ENCODE measurements around the gene FGF1. TPM values are rescaled to one million over a fixed set of nuclear protein-coding genes. Genes with fewer than 3 reads are reported as not detected.

FGF1 gene
- total and polyA plus RNA-seq, 8 donors = 0.73 to 3.5 (median 1.0) TPM; not detected in 3

GRCh38 chr5:142720641-142721271, 34.9 kb upstream of the FGF1 start:
- DNase-seq = peak; percentile 61 to 77
- Histone ChIP-seq H3K4me1 (peaks cover 8 to 31% (median 23%) of the 10 kb centered on the region in 4 donors), H3K27ac (no peak overlapping the region), H3K27me3 (peaks cover 0 to 3% (median 0%) of the 10 kb centered on the region in 3 donors), H3K36me3 (no peaks in the 10 kb centered on the region), H3K4me3 (no peak overlapping the region), H3K9me3 (no peaks in the 10 kb centered on the region)
- no peak for TF ChIP-seq POLR2A (IDR thresholded peaks at IDR 0.05)
- no peak for TF ChIP-seq POLR2AphosphoS5 (IDR thresholded peaks at IDR 0.05)
- no peak for TF ChIP-seq EP300 (IDR thresholded peaks at IDR 0.05)
- TF ChIP-seq CTCF (IDR thresholded peaks at IDR 0.05) = no peak
- 31 to 70% (median 34%) methylated on average over 8 to 13 of the region's 13 CpGs for WGBS, 5 donors
- intact Hi-C loops (cut with DNase I; ENCODE audit: low total_unique reads) = no loop called here

- H3K9me3 ChIP-seq = no peaks in the 10 kb centered on the region
- intact Hi-C loops (cut with DNase I; ENCODE audit: low total_unique reads) = loop anchor here (5.0 kb wide), 1 partner anchor 162 kb away; no protein-coding TSS in a partner anchor
- TF ChIP-seq CTCF (IDR thresholded peaks at IDR 0.05) = no peak
- no peak for TF ChIP-seq EP300 (IDR thresholded peaks at IDR 0.05)
- TF ChIP-seq POLR2AphosphoS5 (IDR thresholded peaks at IDR 0.05) = no peak
- TF ChIP-seq POLR2A (IDR thresholded peaks at IDR 0.05) = no peak
- H3K27ac ChIP-seq = no peak overlapping the region
- 83 to 86% (median 85%) methylated on average over 8 of the region's 8 CpGs for WGBS, 5 donors
- peaks cover 8 to 31% (median 23%) of the 10 kb centered on the region in 4 donors for H3K4me1 ChIP-seq
- H3K4me3 ChIP-seq = no peak overlapping the region
- H3K27me3 ChIP-seq = peaks cover 0 to 3% (median 0%) of the 10 kb centered on the region in 3 donors
- no peaks in the 10 kb centered on the region for H3K36me3 ChIP-seq
- no peak for DNase-seq
Measured at GRCh38 chr5:142719836-142720370, 34.0 kb upstream of the FGF1 start.

GRCh38 chr5:142717582-142718215, 31.8 kb upstream of the FGF1 start:
- H3K4me3 ChIP-seq = no peak overlapping the region
- no peak for TF ChIP-seq EP300 (IDR thresholded peaks at IDR 0.05)
- peak in 5 of 7 experiments; percentile 20 to 70 (median 53) for TF ChIP-seq CTCF (IDR thresholded peaks at IDR 0.05)
- TF ChIP-seq POLR2AphosphoS5 (IDR thresholded peaks at IDR 0.05) = peak in 1 of 3 donors; percentile 22
- TF ChIP-seq POLR2A (IDR thresholded peaks at IDR 0.05) = no peak
- 64 to 72% (median 67%) methylated on average over 11 of the region's 11 CpGs for WGBS, 5 donors
- no peak overlapping the region for H3K27ac ChIP-seq
- no peaks in the 10 kb centered on the region for H3K36me3 ChIP-seq
- peaks cover 0 to 2% (median 0%) of the 10 kb centered on the region in 3 donors for H3K27me3 ChIP-seq
- DNase-seq = peak in 1 of 2 donors; percentile 86
- H3K9me3 ChIP-seq = no peaks in the 10 kb centered on the region
- intact Hi-C loops (cut with DNase I; ENCODE audit: low total_unique reads) = loop anchor here (5.0 kb wide), 1 partner anchor 165 kb away; no protein-coding TSS in a partner anchor
- peaks cover 8 to 39% (median 26%) of the 10 kb centered on the region in 4 donors for H3K4me1 ChIP-seq

GRCh38 chr5:142716963-142717362, 31.1 kb upstream of the FGF1 start:
- 10 to 24% (median 14%) methylated on average over 6 of the region's 6 CpGs for WGBS, 5 donors
- no peaks in the 10 kb centered on the region for H3K27me3 ChIP-seq
- DNase-seq = peak; percentile 52 to 81
- no peak overlapping the region for H3K4me3 ChIP-seq
- TF ChIP-seq EP300 (IDR thresholded peaks at IDR 0.05) = no peak
- peak in 2 of 7 experiments; percentile 18 to 39 for TF ChIP-seq CTCF (IDR thresholded peaks at IDR 0.05)
- no peak for TF ChIP-seq POLR2AphosphoS5 (IDR thresholded peaks at IDR 0.05)
- no peaks in the 10 kb centered on the region for H3K36me3 ChIP-seq
- H3K4me1 ChIP-seq = peaks cover 8 to 40% (median 26%) of the 10 kb centered on the region in 4 donors
- intact Hi-C loops (cut with DNase I; ENCODE audit: low total_unique reads) = loop anchor here (5.0 kb wide), 1 partner anchor 165 kb away; no protein-coding TSS in a partner anchor
- H3K9me3 ChIP-seq = no peaks in the 10 kb centered on the region
- no peak overlapping the region for H3K27ac ChIP-seq

All from stomach (tissue), 9 donors.